Measurements from ENCODE around the gene RNF113A. TPM values are rescaled to one million over a fixed set of nuclear protein-coding genes. Genes with fewer than 3 reads are reported as not detected.
A peak's percentile ranks its signal among the peaks of the same experiment; 100 is the strongest.

The RNF113A gene
- 10 to 100 TPM in 6 of 7 donors, 1 to 10 TPM in 1; 9.5 to 14.7 (median 13.5) TPM for total RNA-seq
- polyA plus RNA-seq, result 10 to 100 TPM; 16.9 to 18.5 TPM
- long read RNA-seq, donor 1, transcript RNF113A-201 (1 exons, 1,353 nt), result major isoform, 67 of 67 reads
- long read RNA-seq, donor 1, partial matches to known transcripts, result 0 of 67 reads
- long read RNA-seq, donor 1, other reads (novel, unspliced or antisense), result 0 of 67 reads
- long read RNA-seq, donor 2, transcript RNF113A-201 (1 exons, 1,353 nt), result major isoform, 16 of 740 reads
- long read RNA-seq, donor 2, partial matches to known transcripts, result 706 of 740 reads
- long read RNA-seq, donor 2, other reads (novel, unspliced or antisense), result 18 of 740 reads
- long read RNA-seq, donor 3, transcript RNF113A-201 (1 exons, 1,353 nt), result major isoform, 14 of 14 reads
- long read RNA-seq, donor 3, partial matches to known transcripts, result 0 of 14 reads
- long read RNA-seq, donor 3, other reads (novel, unspliced or antisense), result 0 of 14 reads

DNA sequence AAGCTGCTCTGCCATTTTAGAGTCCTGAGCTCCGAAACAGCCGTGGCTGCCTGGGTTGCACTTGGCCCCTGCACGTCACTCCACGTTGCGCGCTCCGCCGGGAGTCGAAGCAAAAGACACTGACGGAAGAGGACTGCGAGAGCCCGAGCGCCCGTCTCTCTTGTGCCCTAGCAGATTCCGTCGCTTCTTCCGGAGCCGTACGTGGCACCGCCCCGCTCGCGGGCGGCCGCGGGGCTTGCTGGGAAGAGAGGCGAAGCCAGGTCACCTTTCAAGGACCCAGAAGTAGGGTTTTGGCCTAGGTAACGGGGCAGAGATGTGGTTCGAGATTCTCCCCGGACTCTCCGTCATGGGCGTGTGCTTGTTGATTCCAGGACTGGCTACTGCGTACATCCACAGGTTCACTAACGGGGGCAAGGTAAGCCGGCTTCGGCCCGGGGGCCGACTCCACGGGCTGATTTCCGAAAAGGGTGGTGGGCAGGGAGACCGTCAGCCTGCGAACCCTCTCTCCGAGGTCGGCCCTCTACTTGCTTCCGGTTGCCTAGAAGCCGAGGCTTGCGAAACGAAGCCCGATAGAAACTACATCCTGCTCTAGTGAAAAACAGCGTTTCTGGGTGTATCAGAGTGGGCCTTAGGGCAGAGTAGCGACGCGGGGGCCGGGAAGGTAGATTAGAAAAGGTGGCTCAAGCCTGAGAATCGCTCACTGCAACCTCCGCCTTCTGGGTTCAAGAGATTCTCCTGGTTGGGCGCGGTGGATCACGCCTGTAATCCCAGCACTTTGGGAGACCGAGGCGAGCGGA is at the start of gene RNF113A, which contains the start of gene NDUFA1:
Gene RNF113A, minus strand, starts transcription at position 135 of the 797 bp plus-strand sequence. Its CDS starts 120 bp downstream, at position 15.
Gene NDUFA1, plus strand, starts transcription at position 234 of the 797 bp plus-strand sequence. Its CDS starts 80 bp downstream, at position 314.
- no peaks in the 10 kb centered on the region for H3K36me3 ChIP-seq
- no peaks in the 10 kb centered on the region for H3K9me3 ChIP-seq
- intact Hi-C loops (cut with DNase I), result no loop called here
- 38 to 50% (median 44%) methylated on average over 62 of the region's 62 CpGs for WGBS, 3 donors
- H3K4me3 ChIP-seq, result peak within 1 kb of the TSS; percentile 63
- H3K27ac ChIP-seq, result peak within 1 kb of the TSS; percentile 53 to 94
- no peaks in the 10 kb centered on the region for H3K27me3 ChIP-seq
- DNase-seq, result peak; percentile 75 to 86 (median 82)
- H3K4me1 ChIP-seq (ENCODE audit: insufficient read depth), result no peaks in the 10 kb centered on the region
- peak; percentile 68 for TF ChIP-seq POLR2A (IDR thresholded peaks at IDR 0.05)
- TF ChIP-seq, protein P1, sequence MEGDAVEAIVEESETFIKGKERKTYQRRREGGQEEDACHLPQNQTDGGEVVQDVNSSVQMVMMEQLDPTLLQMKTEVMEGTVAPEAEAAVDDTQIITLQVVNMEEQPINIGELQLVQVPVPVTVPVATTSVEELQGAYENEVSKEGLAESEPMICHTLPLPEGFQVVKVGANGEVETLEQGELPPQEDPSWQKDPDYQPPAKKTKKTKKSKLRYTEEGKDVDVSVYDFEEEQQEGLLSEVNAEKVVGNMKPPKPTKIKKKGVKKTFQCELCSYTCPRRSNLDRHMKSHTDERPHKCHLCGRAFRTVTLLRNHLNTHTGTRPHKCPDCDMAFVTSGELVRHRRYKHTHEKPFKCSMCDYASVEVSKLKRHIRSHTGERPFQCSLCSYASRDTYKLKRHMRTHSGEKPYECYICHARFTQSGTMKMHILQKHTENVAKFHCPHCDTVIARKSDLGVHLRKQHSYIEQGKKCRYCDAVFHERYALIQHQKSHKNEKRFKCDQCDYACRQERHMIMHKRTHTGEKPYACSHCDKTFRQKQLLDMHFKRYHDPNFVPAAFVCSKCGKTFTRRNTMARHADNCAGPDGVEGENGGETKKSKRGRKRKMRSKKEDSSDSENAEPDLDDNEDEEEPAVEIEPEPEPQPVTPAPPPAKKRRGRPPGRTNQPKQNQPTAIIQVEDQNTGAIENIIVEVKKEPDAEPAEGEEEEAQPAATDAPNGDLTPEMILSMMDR (IDR thresholded peaks at IDR 0.05), result no peak

DNA sequence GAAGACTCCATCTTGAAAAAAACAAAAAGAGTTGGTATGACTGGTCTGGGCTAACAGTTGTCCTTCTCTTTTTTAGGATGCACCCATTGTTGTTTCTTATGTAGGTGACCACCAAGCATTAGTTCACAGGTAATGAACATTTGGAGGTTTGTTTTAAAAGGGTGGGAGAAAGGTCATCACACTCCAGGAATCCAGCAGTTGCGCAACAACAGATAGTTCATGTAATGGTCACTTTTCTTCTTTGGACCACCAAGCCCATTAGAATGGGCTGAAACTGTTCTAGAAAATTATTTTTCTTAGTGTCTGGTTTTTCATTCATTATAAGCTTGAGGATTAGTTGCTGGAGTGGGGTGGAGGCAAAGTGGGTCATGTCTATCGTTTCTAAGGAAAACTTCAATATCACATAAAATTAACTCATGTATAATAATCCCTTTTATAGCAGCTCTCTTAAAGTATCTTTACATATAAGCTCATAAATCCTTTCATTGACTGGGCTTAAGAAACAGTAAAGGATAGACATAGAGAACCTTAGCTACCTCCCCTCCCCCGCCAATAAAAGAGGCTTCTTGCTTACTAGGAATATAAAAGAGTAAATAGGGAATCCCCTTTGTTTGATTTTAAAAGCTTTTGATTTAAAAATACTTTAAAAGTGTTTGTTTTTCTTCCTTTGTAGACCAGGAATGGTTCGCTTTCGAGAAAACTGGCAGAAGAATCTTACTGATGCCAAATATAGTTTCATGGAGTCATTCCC is 48.5 kb upstream of the RNF113A start:
- H3K36me3 ChIP-seq, result no peaks in the 10 kb centered on the region
- 72 to 82% (median 78%) methylated on average over 5 of the region's 5 CpGs for WGBS, 3 donors
- H3K27me3 ChIP-seq, result no peaks in the 10 kb centered on the region
- no peaks in the 10 kb centered on the region for H3K9me3 ChIP-seq
- intact Hi-C loops (cut with DNase I), result no loop called here
- no peaks in the 10 kb centered on the region for H3K4me1 ChIP-seq (ENCODE audit: insufficient read depth)
- TF ChIP-seq EP300 (IDR thresholded peaks at IDR 0.05) (no peak), POLR2A (IDR thresholded peaks at IDR 0.05) (no peak)
- TF ChIP-seq, protein P1 (IDR thresholded peaks at IDR 0.05), result no peak
- DNase-seq, result no peak
- no peak overlapping the region for H3K27ac ChIP-seq
- H3K4me3 ChIP-seq, result no peak overlapping the region

DNA sequence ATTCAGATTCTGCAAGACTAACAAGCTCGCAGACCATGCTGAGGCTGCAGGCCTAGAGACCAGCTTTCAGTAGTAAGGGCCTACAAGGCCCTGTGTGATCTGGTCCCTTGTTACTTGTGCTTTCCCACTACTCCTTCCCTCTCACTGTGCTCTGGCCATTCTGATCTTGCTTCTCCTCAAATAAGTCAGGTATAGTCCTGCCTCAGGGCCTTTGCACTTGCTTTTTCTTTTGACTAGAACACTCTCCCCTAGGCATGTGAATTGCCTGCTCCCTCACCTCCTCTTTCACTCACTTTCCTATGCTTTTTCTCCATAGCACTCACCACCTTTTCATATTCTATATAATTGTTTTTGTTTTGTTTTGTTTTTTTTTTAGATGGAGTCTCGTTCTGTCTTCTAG is 46.3 kb upstream of the RNF113A start:
- H3K4me1 ChIP-seq (ENCODE audit: insufficient read depth), result no peaks in the 10 kb centered on the region
- no peak for DNase-seq
- H3K27me3 ChIP-seq, result no peaks in the 10 kb centered on the region
- H3K9me3 ChIP-seq, result no peaks in the 10 kb centered on the region
- TF ChIP-seq, protein P1 (IDR thresholded peaks at IDR 0.05), result no peak
- no peak for TF ChIP-seq POLR2A (IDR thresholded peaks at IDR 0.05)
- intact Hi-C loops (cut with DNase I), result no loop called here
- no peak overlapping the region for H3K4me3 ChIP-seq
- no peaks in the 10 kb centered on the region for H3K36me3 ChIP-seq
- WGBS, 3 donors, result 68 to 77% (median 74%) methylated on average over 2 of the region's 2 CpGs
- H3K27ac ChIP-seq, result no peak overlapping the region

DNA sequence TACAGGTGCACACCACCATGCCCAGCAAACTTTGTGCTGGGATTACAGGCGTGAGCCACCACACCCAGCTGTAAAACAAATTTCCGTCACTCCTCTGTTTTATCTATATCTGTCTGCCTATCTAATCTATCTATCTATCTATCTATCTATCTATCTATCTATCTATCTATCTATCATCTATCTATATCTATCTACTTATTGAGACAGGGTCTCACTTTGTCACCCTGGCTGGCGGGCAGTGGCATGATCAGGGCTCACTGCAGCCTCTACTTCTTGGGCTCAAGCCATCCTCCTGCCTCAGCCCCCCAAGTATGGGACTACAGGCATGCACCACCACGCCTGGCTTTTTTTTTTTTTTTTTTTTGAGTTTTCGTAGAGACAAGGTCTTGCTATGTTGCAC is 44.8 kb upstream of the RNF113A start:
- Histone ChIP-seq H3K4me1 (ENCODE audit: insufficient read depth) (no peaks in the 10 kb centered on the region), H3K9me3 (no peaks in the 10 kb centered on the region), H3K4me3 (no peak overlapping the region), H3K27me3 (no peaks in the 10 kb centered on the region), H3K27ac (no peak overlapping the region), H3K36me3 (no peaks in the 10 kb centered on the region)
- intact Hi-C loops (cut with DNase I), result no loop called here
- no peak for DNase-seq
- WGBS, 3 donors, result 76 to 81% (median 81%) methylated on average over 5 of the region's 5 CpGs
- no peak for TF ChIP-seq POLR2A (IDR thresholded peaks at IDR 0.05)
- TF ChIP-seq EP300 (IDR thresholded peaks at IDR 0.05), result no peak
- TF ChIP-seq, protein P1 (IDR thresholded peaks at IDR 0.05), result no peak

Data from ovary (tissue), 10 donors.